ENCODE results near the gene CTDSP2. TPM values are rescaled to one million over a fixed set of nuclear protein-coding genes. Genes with fewer than 3 reads are reported as not detected.

Gene CTDSP2
- total RNA-seq, 4 donors from 2014 or later: 87.5 to 196 (median 128) TPM

DNA sequence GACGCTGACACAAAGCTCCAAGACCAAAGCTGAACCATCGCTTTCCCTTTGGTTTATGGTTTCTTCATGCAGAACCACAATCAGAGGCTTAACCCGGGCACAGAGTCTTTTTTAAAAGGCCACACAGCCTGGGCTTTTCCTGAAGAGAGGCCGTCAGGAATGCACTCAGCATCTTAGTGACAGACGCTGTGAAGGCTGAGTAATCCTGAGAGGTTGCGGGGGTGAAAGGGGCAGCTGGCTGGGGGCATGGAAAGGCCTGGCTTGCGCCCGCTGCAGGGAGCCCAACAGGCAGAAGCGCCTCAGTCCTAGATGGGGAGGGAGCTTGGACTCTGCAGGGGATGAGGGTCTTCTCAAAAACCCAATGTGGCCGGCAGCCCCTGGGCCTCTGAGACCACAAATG is 13.6 kb downstream of the CTDSP2 start:
- DNase-seq: no peak
- peaks cover 10 to 86% (median 68%) of the 10 kb centered on the region in 4 donors for H3K4me1 ChIP-seq
- peak overlapping the region in 1 of 4 donors; percentile 52 for H3K27ac ChIP-seq
- H3K36me3 ChIP-seq: peaks cover 0 to 16% (median 0%) of the 10 kb centered on the region in 3 donors
- no peaks in the 10 kb centered on the region for H3K27me3 ChIP-seq
- TF ChIP-seq, protein P1, sequence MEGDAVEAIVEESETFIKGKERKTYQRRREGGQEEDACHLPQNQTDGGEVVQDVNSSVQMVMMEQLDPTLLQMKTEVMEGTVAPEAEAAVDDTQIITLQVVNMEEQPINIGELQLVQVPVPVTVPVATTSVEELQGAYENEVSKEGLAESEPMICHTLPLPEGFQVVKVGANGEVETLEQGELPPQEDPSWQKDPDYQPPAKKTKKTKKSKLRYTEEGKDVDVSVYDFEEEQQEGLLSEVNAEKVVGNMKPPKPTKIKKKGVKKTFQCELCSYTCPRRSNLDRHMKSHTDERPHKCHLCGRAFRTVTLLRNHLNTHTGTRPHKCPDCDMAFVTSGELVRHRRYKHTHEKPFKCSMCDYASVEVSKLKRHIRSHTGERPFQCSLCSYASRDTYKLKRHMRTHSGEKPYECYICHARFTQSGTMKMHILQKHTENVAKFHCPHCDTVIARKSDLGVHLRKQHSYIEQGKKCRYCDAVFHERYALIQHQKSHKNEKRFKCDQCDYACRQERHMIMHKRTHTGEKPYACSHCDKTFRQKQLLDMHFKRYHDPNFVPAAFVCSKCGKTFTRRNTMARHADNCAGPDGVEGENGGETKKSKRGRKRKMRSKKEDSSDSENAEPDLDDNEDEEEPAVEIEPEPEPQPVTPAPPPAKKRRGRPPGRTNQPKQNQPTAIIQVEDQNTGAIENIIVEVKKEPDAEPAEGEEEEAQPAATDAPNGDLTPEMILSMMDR (IDR thresholded peaks at IDR 0.05): no peak
- TF ChIP-seq POLR2A (IDR thresholded peaks at IDR 0.05): no peak
- H3K4me3 ChIP-seq: no peak overlapping the region
- no peaks in the 10 kb centered on the region for H3K9me3 ChIP-seq

DNA sequence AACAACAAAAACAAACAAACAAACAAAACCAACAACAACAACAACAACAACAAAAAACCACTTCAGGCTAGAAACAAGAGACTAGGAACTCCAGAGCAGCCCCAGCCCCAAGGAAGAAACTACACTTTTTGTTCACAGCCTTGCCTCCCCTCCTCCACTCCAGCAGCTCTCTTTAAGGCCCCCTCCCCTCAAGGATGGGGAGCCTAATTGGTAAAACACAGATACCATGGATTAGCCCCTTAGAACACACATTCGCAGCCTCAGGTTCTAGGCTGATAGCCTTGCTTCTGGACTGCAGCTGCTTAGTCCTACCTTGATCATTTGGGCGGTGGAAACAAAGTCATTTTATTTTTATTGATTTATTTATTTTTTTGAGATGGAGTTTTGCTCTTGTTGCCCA is 16.1 kb downstream of the CTDSP2 start:
- peaks cover 0 to 42% (median 9%) of the 10 kb centered on the region in 3 donors for H3K36me3 ChIP-seq
- H3K27ac ChIP-seq: peak overlapping the region in 1 of 4 donors; percentile 66
- DNase-seq: no peak
- H3K4me1 ChIP-seq: peaks cover 7 to 60% (median 44%) of the 10 kb centered on the region in 4 donors
- no peak overlapping the region for H3K4me3 ChIP-seq
- no peak for TF ChIP-seq POLR2A (IDR thresholded peaks at IDR 0.05)
- TF ChIP-seq, protein P1 (IDR thresholded peaks at IDR 0.05): no peak
- H3K9me3 ChIP-seq: no peaks in the 10 kb centered on the region
- no peaks in the 10 kb centered on the region for H3K27me3 ChIP-seq

DNA sequence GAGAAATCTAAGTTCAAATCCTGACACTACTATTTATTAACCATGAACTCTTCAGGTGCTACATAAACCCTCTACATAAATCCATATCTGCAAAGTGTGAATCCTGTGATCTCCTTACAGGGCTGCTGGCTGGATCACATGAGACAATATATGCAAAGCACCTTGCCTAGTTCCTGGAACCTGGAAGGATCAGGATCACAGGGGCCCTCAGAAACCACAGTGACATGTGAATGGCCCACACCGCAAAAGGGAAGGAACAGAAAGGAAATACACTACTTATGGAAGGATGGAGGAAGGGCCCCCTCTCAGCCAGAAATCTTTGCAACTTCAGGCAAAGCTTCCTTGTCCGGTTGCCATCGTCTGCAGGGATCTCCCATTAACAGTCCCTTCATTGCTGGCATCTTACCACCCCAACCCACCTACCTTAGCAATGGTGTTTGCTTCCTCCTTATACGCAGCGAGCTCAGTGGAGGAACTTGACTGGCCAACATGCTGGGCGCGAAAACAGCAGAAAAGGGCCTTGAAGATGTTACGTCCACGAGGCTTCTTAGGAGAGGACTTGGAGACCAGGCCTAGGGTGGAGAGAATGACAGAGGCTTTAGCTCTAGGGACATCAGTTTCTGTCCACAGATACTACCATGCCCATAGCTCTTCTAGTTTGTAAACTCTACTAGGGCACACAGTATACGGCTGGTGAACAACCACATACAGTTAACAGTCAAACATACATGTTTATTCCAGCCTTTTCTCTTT is 17.3 kb downstream of the CTDSP2 start:
- Histone ChIP-seq H3K27ac (no peak overlapping the region), H3K27me3 (no peaks in the 10 kb centered on the region), H3K9me3 (no peaks in the 10 kb centered on the region), H3K4me3 (no peak overlapping the region), H3K36me3 (peaks cover 0 to 54% (median 9%) of the 10 kb centered on the region in 3 donors), H3K4me1 (peaks cover 7 to 48% (median 32%) of the 10 kb centered on the region in 4 donors)
- TF ChIP-seq, protein P1 (IDR thresholded peaks at IDR 0.05): no peak
- TF ChIP-seq POLR2A (IDR thresholded peaks at IDR 0.05): no peak
- DNase-seq: no peak

DNA sequence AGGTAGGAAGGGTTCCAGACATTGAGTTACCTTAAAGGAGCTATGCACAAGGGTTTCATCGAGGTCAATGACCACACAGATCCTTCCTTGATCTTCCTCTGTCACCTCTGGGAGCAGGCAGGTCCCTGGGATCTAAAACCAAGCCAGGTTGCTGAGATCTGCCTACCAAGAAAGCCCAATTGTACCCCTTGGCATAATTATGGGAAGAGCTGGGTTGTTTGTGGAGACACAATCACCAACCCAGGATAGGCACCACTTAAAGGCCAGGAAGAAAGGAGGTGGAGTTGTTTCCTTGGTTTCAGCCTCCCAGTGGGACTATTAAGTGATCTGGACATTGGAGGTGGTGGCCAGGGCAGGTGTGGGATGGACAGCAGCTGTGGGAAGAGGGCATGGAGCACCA is 19.6 kb downstream of the CTDSP2 start:
- Histone ChIP-seq H3K4me1 (peaks cover 7 to 30% (median 11%) of the 10 kb centered on the region in 4 donors), H3K4me3 (no peak overlapping the region), H3K27me3 (no peaks in the 10 kb centered on the region), H3K9me3 (no peaks in the 10 kb centered on the region), H3K36me3 (peaks cover 0 to 76% (median 9%) of the 10 kb centered on the region in 3 donors), H3K27ac (no peak overlapping the region)
- TF ChIP-seq POLR2A (IDR thresholded peaks at IDR 0.05): no peak
- TF ChIP-seq, protein P1 (IDR thresholded peaks at IDR 0.05): no peak
- no peak for DNase-seq

DNA sequence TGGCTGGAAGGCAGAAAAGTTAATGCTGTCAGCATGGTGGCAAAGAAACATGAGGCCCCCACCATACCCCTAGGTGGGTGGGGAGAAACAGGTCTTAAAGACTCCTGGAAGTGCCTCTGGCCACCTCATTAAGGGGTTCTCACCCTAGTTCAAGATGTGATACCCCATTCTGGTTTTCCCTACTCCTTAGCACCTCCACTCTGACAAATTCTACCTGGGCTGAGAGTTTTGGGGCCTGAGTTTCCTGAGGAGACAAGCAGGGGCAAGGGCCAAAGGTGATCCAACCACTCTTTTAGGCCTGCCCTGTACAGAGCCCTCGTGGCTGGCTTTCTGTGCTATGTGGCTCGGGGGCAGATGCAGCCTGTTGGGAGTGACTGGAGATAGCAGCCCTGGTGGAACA is 20.1 kb downstream of the CTDSP2 start:
- Histone ChIP-seq H3K9me3 (no peaks in the 10 kb centered on the region), H3K36me3 (peaks cover 0 to 82% (median 12%) of the 10 kb centered on the region in 3 donors), H3K27ac (no peak overlapping the region), H3K4me3 (no peak overlapping the region), H3K4me1 (peaks cover 4 to 24% (median 7%) of the 10 kb centered on the region in 4 donors), H3K27me3 (no peaks in the 10 kb centered on the region)
- no peak for DNase-seq
- TF ChIP-seq, protein P1 (IDR thresholded peaks at IDR 0.05): no peak
- no peak for TF ChIP-seq POLR2A (IDR thresholded peaks at IDR 0.05)
